Fibroblast of mammary gland (primary cell): Measurements from ENCODE around the gene RCN1.

ENCODE experiments used
- DNase-seq: peaks from one replicate; pipeline ENCODE4 v3.0.0-alpha.2; 2010; ENCODE audit warnings: low read depth
- H3K4me3 ChIP-seq: 2 replicates; pipeline ENCODE4 v1.5.1; 2011; ENCODE audit warnings: low read depth, mild to moderate bottlenecking, low read length, moderate library complexity; ENCODE audit not compliant: control insufficient read depth
- CTCF ChIP-seq: conservative IDR thresholded peaks from 2 replicates; pipeline ENCODE4 v1.5.1; 2011; ENCODE audit warnings: low read depth, low read length, inconsistent platforms; ENCODE audit not compliant: control insufficient read depth, insufficient read depth

Gene RCN1

GRCh38 chr11:32068134-32068870 is 22.6 kb upstream of the RCN1 start:
- DNase-seq, result peak; percentile 35
- no peak for TF ChIP-seq CTCF
- H3K4me3 ChIP-seq, result no peak overlapping the region

DNA sequence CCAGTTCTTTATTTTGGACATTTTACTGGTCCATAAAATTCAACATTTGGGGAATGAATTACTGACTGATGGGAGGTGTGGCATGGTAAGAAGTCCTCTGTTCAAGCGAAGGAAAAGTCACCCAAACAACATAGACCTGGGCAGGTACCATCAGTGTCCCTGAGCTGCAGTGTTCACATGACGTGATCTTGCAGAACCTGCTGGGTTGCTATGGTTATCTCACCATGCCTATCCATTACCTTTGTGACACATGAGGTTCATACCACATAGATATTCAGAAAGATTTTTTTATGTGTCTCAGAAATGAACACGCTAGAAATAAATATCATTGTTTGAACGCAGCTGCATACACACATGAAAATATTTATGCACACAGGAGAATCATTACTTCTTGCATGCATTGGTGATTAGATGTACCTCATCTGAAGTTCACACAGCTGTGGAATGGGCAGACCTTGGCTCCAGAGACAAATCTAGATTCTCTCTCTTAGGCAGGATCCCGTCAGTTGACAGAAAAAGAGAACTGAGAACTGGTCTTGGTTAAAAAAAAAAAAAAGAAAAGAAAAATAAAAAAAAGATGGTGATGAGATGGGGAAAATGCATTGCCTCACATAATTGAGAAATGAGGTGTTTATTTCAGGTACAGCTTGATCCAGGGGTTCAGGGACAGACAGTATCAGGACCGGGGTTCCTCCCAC is 21.4 kb upstream of the RCN1 start:
- no peak for DNase-seq
- H3K4me3 ChIP-seq, result no peak overlapping the region
- TF ChIP-seq CTCF, result no peak

GRCh38 chr11:32070692-32071091 is 20.2 kb upstream of the RCN1 start:
- TF ChIP-seq CTCF, result no peak
- DNase-seq, result no peak
- no peak overlapping the region for H3K4me3 ChIP-seq

DNA sequence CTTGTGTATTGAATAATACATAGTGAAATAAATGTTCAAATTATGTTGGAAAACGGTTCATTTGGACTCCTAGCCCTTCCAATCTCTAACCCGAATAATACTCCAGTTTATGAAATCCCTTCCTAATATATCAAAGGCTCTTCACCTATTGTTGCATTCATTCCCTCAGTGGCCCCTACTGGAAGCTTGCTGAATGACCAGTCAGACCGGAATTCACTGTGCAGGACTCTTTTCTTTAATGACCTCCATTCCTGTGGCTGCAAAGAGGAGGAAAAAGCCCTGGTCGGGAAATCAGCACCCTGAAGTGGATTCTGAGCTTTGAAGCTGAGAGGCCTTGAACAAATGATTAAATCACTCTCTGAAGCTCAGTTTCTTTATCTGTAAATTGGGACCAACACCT is 19.1 kb upstream of the RCN1 start:
- TF ChIP-seq CTCF, result peak; percentile 69
- H3K4me3 ChIP-seq, result no peak overlapping the region
- peak; percentile 56 for DNase-seq

DNA sequence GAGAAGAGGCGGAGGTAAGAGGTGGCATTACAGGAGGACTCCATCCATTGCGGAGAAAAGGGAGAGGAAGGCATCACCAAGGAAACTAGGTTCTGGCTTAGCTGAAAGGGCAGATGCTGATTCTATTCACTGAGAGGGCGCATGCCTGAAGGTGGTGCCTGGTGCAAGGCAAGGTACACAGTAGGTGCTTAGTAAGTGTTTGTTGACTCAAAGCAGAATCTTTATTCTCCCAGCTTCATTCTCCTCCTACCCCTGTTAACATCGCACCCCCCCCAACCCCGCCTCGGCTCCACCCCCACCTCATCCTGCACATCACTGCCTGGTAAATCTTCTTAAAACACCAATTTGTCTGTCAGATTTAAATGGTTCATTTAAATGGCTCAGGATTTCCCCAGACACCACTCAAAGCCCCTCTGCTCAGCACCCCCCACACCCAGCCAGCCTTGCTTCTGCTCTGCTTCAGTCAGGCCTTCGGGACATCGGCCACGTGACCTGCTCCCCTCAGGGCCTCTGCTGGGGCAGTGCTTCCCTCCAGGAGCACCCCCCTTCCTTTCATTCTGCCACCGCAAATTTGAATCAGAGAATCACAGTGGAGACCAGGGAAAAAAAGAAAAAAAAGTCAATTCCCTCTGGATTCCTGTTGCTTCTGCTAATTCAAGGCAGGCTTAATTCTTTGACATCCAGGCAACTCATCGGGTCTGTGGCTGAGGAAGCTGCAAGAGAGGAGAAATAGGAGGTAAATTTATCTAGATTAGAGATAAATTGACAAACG is 17.8 kb upstream of the RCN1 start:
- no peak for TF ChIP-seq CTCF
- no peak overlapping the region for H3K4me3 ChIP-seq
- DNase-seq, result peak; percentile 27

GRCh38 chr11:32073644-32074026 is 17.2 kb upstream of the RCN1 start:
- TF ChIP-seq CTCF, result no peak
- no peak for DNase-seq
- H3K4me3 ChIP-seq, result no peak overlapping the region
